OCI-LY3 (cell line): ENCODE results near the gene SSU72.

Source experiments
- H2AFZ ChIP-seq: fragments of 200-600, 300-600 bp; shearing (Covaris generic); 2 replicates; pipeline ENCODE4 v1.6.0; 2014; ENCODE audit warnings: antibody characterized with exemption, low read depth, low read length
- H3K27ac ChIP-seq: fragments of 200-600, 300-600 bp; sonication (generic); 2 replicates; pipeline ENCODE4 v1.5.1; 2014; ENCODE audit warnings: mild to moderate bottlenecking, low read length, moderate library complexity, mixed read lengths
- H3K27me3 ChIP-seq: fragments of 200-600, 300-600 bp; sonication (generic); 2 replicates; pipeline ENCODE4 v1.6.1; 2014; ENCODE audit warnings: low read depth, low read length, mixed read lengths
- H3K36me3 ChIP-seq: fragments of 200-600, 300-600 bp; sonication (generic); replicated peaks from 2 replicates; pipeline ENCODE3; 2014; ENCODE audit warnings: low read depth, low read length, mixed read lengths
- H3K4me1 ChIP-seq: fragments of 300-600, 200-600 bp; sonication (generic); 2 replicates; pipeline ENCODE4 v1.6.1; 2014; ENCODE audit warnings: low read length, mixed read lengths
- H3K4me2 ChIP-seq: fragments of 200-600, 300-600 bp; sonication (generic); 2 replicates; pipeline ENCODE4 v1.6.1; 2014; ENCODE audit warnings: low read length, mixed read lengths
- H3K4me3 ChIP-seq: fragments of 300-600, 200-600 bp; sonication (generic); 2 replicates; pipeline ENCODE4 v1.5.1; 2014; ENCODE audit warnings: antibody characterized with exemption, mild to moderate bottlenecking, low read length, moderate library complexity
- H3K79me2 ChIP-seq: fragments of 300-600, 200-600 bp; shearing (Covaris generic); 2 replicates; pipeline ENCODE4 v1.6.1; 2014; ENCODE audit warnings: mild to moderate bottlenecking, low read length, mixed read lengths
- H3K9ac ChIP-seq: fragments of 300-600, 200-600 bp; shearing (Covaris generic); 2 replicates; pipeline ENCODE4 v1.6.0; 2014; ENCODE audit warnings: mild to moderate bottlenecking, low read length, moderate library complexity
- H3K9me3 ChIP-seq: fragments of 200-600, 300-600 bp; shearing (Covaris generic); 2 replicates; pipeline ENCODE4 v1.6.1; 2014; ENCODE audit warnings: low read length, mixed read lengths; ENCODE audit not compliant: insufficient read depth
- H4K20me1 ChIP-seq: fragments of 200-600, 300-600 bp; sonication (generic); 2 replicates; pipeline ENCODE4 v1.6.1; 2016; ENCODE audit warnings: low read length, mixed read lengths; ENCODE audit not compliant: insufficient read depth
- EZH2phosphoT487 ChIP-seq: fragments of 200-600 bp; shearing (Covaris generic); IDR thresholded peaks from 2 replicates; pipeline ENCODE4 v1.6.1; 2018; ENCODE audit warnings: antibody characterized with exemption, mixed run types, low read depth
- TF ChIP-seq, protein P1 (sequence below): fragments of 200-600, 300-600 bp; sonication (generic); IDR thresholded peaks from 2 replicates; pipeline ENCODE4 v1.5.1; 2014; ENCODE audit warnings: antibody characterized with exemption, low read length, low read depth

Gene SSU72

DNA sequence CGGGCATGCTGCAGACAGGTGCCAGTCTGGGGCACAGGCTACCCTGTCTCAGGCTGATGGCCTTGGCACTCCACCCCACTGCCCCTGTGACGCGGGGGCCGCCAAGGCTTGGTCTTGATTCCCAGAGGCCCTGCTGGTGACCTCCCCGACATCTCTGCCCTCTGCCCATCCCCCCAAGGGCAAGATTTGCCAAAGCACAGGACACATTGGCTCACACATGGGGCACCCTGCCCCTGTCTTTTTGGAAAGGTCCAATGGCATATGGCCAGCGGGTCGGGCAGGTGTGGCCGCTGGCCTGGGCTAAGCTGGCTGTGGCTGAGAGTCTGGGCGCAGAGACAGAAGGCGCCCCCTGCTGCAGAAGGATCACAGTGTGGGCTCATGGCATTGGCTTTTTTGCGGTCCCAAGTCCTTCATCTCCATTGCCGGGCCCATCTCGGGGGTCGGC is 45.3 kb upstream of the SSU72 start:
- Histone ChIP-seq H3K36me3 (no peaks in the 10 kb centered on the region), H3K27me3 (no peaks in the 10 kb centered on the region), H3K9me3 (no peaks in the 10 kb centered on the region), H3K4me1 (peaks cover 5% of the 10 kb centered on the region; the same call in 1 of the 2 replicates), H3K4me3 (no peak overlapping the region), H2AFZ (no peak overlapping the region), H3K9ac (no peak overlapping the region), H3K79me2 (peaks cover 4% of the 10 kb centered on the region; the same call in 1 of the 2 replicates), H4K20me1 (no peaks in the 10 kb centered on the region), H3K27ac (no peak overlapping the region), H3K4me2 (no peak overlapping the region)
- no peak for TF ChIP-seq EZH2phosphoT487
- TF ChIP-seq, protein P1, sequence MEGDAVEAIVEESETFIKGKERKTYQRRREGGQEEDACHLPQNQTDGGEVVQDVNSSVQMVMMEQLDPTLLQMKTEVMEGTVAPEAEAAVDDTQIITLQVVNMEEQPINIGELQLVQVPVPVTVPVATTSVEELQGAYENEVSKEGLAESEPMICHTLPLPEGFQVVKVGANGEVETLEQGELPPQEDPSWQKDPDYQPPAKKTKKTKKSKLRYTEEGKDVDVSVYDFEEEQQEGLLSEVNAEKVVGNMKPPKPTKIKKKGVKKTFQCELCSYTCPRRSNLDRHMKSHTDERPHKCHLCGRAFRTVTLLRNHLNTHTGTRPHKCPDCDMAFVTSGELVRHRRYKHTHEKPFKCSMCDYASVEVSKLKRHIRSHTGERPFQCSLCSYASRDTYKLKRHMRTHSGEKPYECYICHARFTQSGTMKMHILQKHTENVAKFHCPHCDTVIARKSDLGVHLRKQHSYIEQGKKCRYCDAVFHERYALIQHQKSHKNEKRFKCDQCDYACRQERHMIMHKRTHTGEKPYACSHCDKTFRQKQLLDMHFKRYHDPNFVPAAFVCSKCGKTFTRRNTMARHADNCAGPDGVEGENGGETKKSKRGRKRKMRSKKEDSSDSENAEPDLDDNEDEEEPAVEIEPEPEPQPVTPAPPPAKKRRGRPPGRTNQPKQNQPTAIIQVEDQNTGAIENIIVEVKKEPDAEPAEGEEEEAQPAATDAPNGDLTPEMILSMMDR: peak; percentile 47

DNA sequence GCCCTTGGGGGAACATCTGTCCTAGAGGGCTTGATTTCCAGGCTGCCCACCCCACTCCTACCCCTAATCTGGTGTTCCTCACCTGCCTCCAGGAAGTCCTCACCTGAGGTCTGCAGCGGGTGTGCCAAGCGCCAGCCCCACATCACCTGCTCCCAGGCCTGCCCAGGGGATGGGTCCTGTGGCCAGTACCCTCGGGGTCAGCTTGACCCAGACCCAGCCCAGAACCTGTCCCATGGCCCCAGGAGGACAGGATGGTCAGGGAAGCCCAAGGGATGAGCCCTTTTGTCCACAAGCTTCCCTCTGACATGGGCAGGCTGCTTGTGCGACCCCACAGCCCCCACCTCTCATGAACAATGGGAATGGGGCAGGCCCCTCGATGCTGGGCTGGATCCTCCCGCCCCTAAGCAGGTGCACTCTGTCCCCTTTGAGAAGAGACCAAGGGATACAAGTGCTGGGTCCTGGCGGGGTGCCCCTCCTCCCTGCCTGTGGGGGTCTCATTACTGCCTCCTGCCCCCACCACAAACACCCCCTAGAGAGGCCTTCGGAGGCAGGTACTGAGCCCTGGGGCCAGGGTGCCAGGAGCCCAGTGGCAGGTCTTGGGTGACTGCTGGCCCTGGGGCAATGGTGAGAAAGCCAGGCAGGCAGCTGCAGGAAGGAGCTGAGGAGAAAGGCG is 43.9 kb upstream of the SSU72 start:
- Histone ChIP-seq H3K79me2 (peaks cover 12% of the 10 kb centered on the region; the same call in 1 of the 2 replicates), H3K27ac (no peak overlapping the region), H4K20me1 (no peaks in the 10 kb centered on the region), H2AFZ (no peak overlapping the region), H3K4me3 (no peak overlapping the region), H3K9me3 (no peaks in the 10 kb centered on the region), H3K4me2 (no peak overlapping the region), H3K4me1 (peaks cover 14% of the 10 kb centered on the region), H3K36me3 (no peaks in the 10 kb centered on the region), H3K9ac (no peak overlapping the region), H3K27me3 (no peaks in the 10 kb centered on the region)
- TF ChIP-seq EZH2phosphoT487: no peak
- TF ChIP-seq, protein P1: no peak

DNA sequence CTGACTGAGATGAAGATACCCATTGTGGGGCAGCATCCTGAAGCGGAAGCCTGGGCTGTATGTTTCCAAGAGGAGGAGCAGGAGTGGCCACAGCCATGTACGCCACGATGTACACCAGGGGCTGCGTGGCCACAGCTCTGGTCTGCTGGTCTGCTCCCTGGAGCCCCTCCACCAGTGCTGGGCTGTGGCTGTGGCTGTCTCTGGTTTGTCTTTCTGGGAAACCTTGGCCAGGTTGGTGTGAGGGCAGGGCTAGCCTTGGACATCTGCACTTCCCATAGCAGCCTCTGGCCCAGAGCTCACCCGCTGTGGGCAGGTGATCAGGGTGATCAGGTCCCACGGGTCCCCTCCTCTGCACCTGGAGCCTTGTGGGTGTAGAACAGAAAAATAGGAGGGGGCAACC is 43.3 kb upstream of the SSU72 start:
- H3K27me3 ChIP-seq: no peaks in the 10 kb centered on the region
- H4K20me1 ChIP-seq: no peaks in the 10 kb centered on the region
- no peak overlapping the region for H3K27ac ChIP-seq
- peaks cover 12% of the 10 kb centered on the region; the same call in 1 of the 2 replicates for H3K79me2 ChIP-seq
- TF ChIP-seq EZH2phosphoT487: no peak
- TF ChIP-seq, protein P1: no peak
- no peak overlapping the region for H2AFZ ChIP-seq
- no peak overlapping the region for H3K4me3 ChIP-seq
- H3K9me3 ChIP-seq: no peaks in the 10 kb centered on the region
- H3K36me3 ChIP-seq: no peaks in the 10 kb centered on the region
- H3K4me1 ChIP-seq: peaks cover 14% of the 10 kb centered on the region
- no peak overlapping the region for H3K4me2 ChIP-seq
- no peak overlapping the region for H3K9ac ChIP-seq

DNA sequence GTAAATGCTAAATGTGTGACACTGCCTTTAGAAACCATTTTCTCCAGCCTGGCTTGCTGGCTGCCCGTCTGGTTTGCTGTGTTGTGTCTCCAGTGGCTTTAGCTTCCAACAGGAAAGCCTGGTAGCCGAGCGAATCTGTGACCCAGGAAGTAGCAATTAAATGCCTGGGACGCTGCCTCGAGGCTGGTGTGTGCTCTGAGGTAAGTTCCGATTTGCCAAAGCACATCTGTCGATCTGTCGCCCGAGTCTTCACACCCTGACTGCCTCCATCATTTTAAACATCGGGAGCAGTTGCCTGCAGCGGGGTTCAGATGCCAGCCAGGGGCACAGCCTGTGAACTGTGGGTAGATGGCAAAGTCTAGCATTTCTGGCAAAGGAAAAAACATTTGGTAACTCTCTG is 42.9 kb upstream of the SSU72 start:
- no peaks in the 10 kb centered on the region for H3K27me3 ChIP-seq
- no peaks in the 10 kb centered on the region for H3K9me3 ChIP-seq
- H3K4me3 ChIP-seq: no peak overlapping the region
- TF ChIP-seq, protein P1: no peak
- TF ChIP-seq EZH2phosphoT487: no peak
- no peak overlapping the region for H3K9ac ChIP-seq
- H3K4me2 ChIP-seq: no peak overlapping the region
- no peak overlapping the region for H3K27ac ChIP-seq
- H3K36me3 ChIP-seq: no peaks in the 10 kb centered on the region
- no peak overlapping the region for H2AFZ ChIP-seq
- no peaks in the 10 kb centered on the region for H4K20me1 ChIP-seq
- H3K4me1 ChIP-seq: peaks cover 14% of the 10 kb centered on the region
- H3K79me2 ChIP-seq: peaks cover 12% of the 10 kb centered on the region; the same call in 1 of the 2 replicates
